ENCODE measurements around the gene PROCA1. TPM values are rescaled to one million over a fixed set of nuclear protein-coding genes. Genes with fewer than 3 reads are reported as not detected.

The PROCA1 gene
- total and polyA plus RNA-seq, 2 of the 13 experiments (the other 11 are each of a cell fraction or from before 2014, with no cell fraction given): 0.73 to 1.5 TPM

GRCh38 chr17:28750178-28751047, 38.7 kb upstream of the PROCA1 start (continued):
- TF ChIP-seq NR0B2 (CRISPR knock-in tag; IDR thresholded peaks at IDR 0.05) (no peak), PHF20 (CRISPR knock-in tag; IDR thresholded peaks at IDR 0.05) (no peak), ZNF546 (CRISPR knock-in tag; conservative IDR thresholded peaks at IDR 0.05) (no peak), FOXA3 (CRISPR knock-in tag; IDR thresholded peaks at IDR 0.05) (peak; percentile 39)

GRCh38 chr17:28749516-28750177, 38.0 kb upstream of the PROCA1 start:
- peak; percentile 1; the same call in 2 of the 3 replicates for ATAC-seq
- H3K9me3 ChIP-seq (ENCODE audit: low read length): no peaks in the 10 kb centered on the region
- no peak overlapping the region for H3K4me3 ChIP-seq (replicated peaks in 1 of 3; ENCODE audit: insufficient read depth in 1 of 3, low read depth in 2 of 3, low read length in 3 of 3)
- in situ Hi-C loops (cut with HindIII; ENCODE audit: extremely low pct_ligation_motif_present, low pct_unique_long_range_greater_than_20kb): loop anchor here (25.0 kb wide), 1 partner anchor 363 kb away; no protein-coding TSS in a partner anchor
- peaks cover 39 to 43% of the 10 kb centered on the region in 2 experiments for H3K36me3 ChIP-seq (replicated peaks in 1 of 2; ENCODE audit: control insufficient read depth in 1 of 2, insufficient read depth in 2 of 2, low read length in 2 of 2)
- H4K20me1 ChIP-seq (ENCODE audit: insufficient read depth, low read length): peaks cover 52% of the 10 kb centered on the region
- no peak overlapping the region for H2AFZ ChIP-seq (ENCODE audit: low read length)
- H3K4me2 ChIP-seq (ENCODE audit: low read depth, low read length): no peak overlapping the region
- 83% methylated on average over 7 of the region's 11 CpGs for WGBS (ENCODE audit: low lambda C conversion rate)
- BruUV-seq (replicated peaks): no TSS peak
- peak overlapping the region; percentile 30 for H3K27ac ChIP-seq (ENCODE audit: extremely low read length, insufficient read depth, low read length)
- no peaks in the 10 kb centered on the region; a peak in 1 of 5 replicates for H3K27me3 ChIP-seq (ENCODE audit: control insufficient read depth in 1 of 2, insufficient read depth in 2 of 2, low read length in 2 of 2)
- ChIA-PET POLR2A (interaction anchor here (1.2 to 12.3 kb wide), 4 partner anchors 22 to 104 kb away, joined by 4 to 590 read pairs (median 12); partner anchors contain the start of genes NEK8, PROCA1, RPL23A and TLCD1), CTCF (ENCODE audit: low intra/inter-chr PET ratio, low total read pairs) (interaction anchor here (0.7 to 4.1 kb wide), 8 partner anchors 14 to 154 kb away, joined by 3 to 142 read pairs (median 4); partner anchors contain the start of genes BLTP2, DHRS13, NEK8 and TLCD1)
- no peak for FAIRE-seq
- H3K79me2 ChIP-seq (ENCODE audit: insufficient read depth, low read length): peaks cover 28% of the 10 kb centered on the region
- intact Hi-C loops (cut with micrococcal nuclease; ENCODE audit: unreplicated experiment): loop anchor here (1.0 to 2.0 kb wide), 2 partner anchors 22 to 65 kb away; no protein-coding TSS in a partner anchor
- H3K4me1 ChIP-seq (ENCODE audit: insufficient read depth, low read length): peaks cover 51% of the 10 kb centered on the region
- H3K9ac ChIP-seq (ENCODE audit: insufficient read depth, low read depth, low read length): no peak overlapping the region
- DNase-seq (ENCODE audit: low spot score): no peak
- TF ChIP-seq ZNF510 (CRISPR knock-in tag; IDR thresholded peaks at IDR 0.05; ENCODE audit: low read depth): no peak
- no peak for TF ChIP-seq NPAS2 (CRISPR knock-in tag; IDR thresholded peaks at IDR 0.05; ENCODE audit: borderline replicate concordance)
- TF ChIP-seq ARID4A (CRISPR knock-in tag; IDR thresholded peaks at IDR 0.05; ENCODE audit: borderline replicate concordance): no peak
- TF ChIP-seq UBTF (CRISPR knock-in tag; IDR thresholded peaks at IDR 0.05): no peak
- 0 out of 2 replicates have a peak, but pooled peaks have one; percentile 9 for TF ChIP-seq CHD4 (IDR thresholded peaks at IDR 0.05; ENCODE audit: borderline replicate concordance, low read length)
- TF ChIP-seq ZNF563 (CRISPR knock-in tag; IDR thresholded peaks at IDR 0.05): no peak
- peak; percentile 7; the same call in 1 of the 2 replicates for TF ChIP-seq ZNF501 (CRISPR knock-in tag; IDR thresholded peaks at IDR 0.05)
- no peak for TF ChIP-seq DNMT3B (CRISPR knock-in tag; conservative IDR thresholded peaks at IDR 0.05)
- peak; percentile 5; the same call in 1 of the 2 replicates for TF ChIP-seq POLR2G (IDR thresholded peaks at IDR 0.05; ENCODE audit: low read depth, low read length)

Measured in HepG2 (cell line).